DMS79 treated with DMSO at 0.1 percent for 48 hours (cell line): Measurements from ENCODE around the gene RGL4.

Source experiments
- DNase-seq: peaks from one replicate; lab custom pipeline; 2025; lab: John Stamatoyannopoulos, UW

Gene RGL4

GRCh38 chr22:23681026-23681809 lies 9.6 kb upstream of the RGL4 start:
- no peak for DNase-seq

DNA sequence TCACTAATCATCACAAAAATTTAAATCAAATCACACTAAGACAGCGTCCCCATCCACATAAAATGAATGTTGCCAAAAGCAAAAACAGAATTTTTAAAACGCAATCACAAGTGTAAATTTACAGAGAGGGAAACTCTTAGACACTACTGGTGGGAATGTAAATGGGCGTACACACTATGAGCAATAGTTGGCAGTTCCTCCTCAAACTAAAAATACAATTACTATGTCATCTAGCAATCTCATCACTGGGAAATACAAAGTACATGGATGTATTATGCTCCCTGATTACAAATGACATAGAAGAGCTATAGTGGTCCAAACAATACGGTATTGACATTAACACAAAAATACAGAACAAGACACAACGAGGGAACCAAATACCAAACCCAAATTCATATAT lies 8.7 kb upstream of the RGL4 start:
- no peak for DNase-seq

DNA sequence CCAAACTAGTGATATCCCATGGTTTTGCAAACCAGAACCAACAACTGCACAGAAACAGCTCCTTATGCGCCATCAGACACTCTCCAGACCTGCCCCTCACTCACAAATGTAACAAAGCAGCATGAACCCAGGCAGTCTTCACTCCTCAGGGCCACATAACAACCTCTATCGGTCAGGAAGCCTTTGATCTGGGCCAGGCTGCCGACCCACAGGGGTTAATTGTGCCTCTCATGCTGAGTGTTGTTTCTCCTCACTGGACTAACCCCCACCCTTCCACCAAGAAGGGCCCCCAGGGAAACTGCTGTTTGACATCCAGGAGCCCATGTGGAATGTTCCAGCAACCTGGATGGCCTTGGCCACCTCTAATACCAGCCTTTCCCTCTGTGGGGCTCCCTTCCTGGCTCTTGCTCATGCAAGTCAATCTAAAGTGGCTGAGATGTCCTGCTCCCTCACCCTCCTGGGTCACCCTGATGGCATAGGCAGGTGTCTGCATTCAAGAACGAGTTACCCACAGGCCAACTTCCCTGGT lies 7.9 kb upstream of the RGL4 start:
- DNase-seq: no peak

DNA sequence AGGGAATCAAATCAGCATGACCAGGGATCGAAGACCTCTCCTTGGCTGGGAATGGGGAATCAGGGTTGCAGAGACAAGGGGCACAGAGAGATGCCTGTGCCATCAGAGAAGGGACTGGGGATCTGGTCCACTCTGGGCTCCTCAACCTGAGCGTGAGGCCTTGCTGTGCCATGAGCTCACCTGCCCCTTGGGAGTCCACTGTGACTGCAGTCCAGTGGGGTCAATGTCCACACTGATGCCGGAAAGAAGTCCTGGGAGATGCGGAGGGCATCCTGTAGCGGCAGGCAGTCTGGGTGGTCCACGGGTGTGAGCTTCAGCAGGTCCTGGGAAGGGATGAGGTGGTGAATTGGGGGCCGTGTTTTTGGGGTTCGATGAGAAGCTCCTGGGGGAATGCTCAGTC lies 7.3 kb upstream of the RGL4 start:
- DNase-seq: no peak

DNA sequence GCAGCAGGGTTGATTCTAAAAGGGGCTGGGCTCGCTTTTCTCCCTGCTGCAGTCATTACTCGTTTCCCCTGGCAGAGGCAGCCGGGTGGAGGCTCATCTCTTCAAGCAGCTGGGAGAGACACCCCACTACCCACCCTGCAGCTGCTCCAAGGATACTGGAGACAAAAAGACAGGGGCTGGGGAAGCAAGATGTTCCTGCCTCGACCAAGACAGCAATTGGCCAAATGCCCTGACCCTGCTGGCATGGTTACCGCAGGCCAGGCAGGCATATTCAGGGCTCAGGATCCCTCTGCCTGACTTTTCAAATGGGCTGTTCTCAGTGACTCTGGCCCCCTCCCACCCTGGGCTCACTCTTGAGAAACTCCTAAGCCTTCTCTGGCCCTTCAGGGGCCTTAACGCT lies 6.8 kb upstream of the RGL4 start:
- no peak for DNase-seq

DNA sequence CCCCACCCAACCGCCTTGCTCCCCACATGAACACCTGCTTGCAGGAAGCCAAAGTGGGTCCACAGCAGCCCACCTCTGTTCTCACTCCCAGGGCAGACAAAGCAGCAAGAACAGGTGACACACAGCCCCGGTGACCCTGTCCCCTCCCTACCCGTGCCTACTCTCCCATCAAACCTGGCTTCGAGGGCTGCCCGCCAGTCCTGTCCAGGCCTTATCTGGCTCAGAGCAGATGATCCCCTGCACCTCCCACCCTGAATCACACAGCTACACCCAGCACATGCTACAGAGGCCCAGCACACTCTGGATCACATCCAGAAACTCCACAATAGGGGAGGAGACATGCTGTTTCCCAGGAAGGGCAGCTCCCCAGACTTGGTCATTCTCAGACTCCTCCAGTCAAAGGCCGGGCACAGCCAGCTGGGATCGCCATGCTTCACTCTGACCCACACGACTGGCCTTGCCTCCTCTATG lies 6.2 kb upstream of the RGL4 start:
- no peak for DNase-seq

- DNase-seq: no peak
Measured at GRCh38 chr22:23685205-23685784, 5.5 kb upstream of the RGL4 start.

DNA sequence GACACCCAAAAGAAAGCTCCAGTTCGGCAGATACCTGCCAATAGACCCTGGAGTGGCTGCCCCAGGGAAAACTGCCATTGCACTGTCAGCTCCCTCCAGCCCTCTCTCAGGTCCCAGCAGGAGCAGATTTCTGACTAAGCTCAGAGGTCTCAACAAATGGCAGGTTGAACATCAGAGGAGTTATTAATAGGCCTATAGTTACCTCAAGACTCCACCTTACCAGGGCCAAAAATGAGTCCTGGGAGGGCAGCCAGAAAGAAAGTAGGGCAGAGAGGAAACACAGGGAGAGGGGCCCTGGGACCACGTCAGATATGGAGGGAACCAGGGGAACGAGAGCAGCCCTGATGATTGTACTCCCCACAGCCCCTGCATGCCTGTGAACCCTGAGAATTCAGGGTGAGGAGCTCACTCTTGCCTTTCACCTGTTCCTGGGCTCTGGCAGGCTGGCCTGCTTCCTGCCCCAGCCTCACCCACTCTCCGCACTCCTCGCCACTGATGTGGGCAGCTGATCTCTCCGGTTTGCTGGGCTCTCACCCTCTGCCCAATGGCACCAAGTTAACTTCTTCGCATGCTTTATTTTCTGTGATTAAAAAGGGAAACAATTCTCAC lies 4.3 kb upstream of the RGL4 start:
- DNase-seq: no peak

- no peak for DNase-seq
Measured at GRCh38 chr22:23688121-23688520, 2.7 kb upstream of the RGL4 start.

DNA sequence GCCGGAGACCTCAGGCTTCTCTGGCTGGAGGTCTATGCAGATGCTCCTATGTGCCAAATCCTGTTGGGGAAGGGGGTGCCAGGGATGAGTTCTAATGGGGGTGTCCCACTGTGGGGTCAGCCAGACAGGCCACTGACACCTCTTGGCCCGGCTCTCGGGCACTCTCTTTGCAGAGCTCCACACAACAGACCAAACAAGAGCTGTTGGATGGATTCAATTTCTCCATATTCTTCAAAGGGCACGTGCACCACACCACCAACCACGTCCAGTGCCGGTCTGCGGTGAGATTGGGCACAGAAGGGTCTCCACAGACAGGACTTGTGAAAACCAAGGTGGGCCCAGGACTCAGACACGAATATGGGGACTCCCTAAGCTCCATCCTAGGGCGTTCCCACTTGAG lies 2.2 kb upstream of the RGL4 start:
- no peak for DNase-seq

DNA sequence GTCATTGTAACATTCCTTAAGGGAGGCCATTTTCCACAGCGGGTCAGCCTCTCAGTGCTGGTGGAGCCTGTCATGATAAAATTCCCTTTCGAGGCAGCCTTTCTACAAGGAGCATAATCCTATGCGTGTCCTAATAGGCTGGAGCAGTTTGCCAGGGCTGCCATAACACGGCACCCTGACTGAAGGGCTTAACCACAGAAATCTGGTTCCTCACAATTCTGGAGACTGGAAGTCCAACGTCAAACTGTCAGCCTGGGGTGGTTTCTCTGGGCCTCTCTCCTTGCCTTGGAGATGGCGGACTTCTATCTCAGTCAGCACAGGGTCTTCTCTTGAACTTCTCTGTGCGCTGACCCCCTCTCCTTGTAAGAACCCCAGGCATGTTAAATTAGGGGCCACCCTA lies 1.4 kb upstream of the RGL4 start:
- no peak for DNase-seq

- DNase-seq: no peak
Measured at GRCh38 chr22:23691748-23692423, 1.1 kb downstream of the RGL4 start.

GRCh38 chr22:23692598-23693291 lies 1.9 kb downstream of the RGL4 start:
- no peak for DNase-seq

GRCh38 chr22:23693979-23694680 lies 3.3 kb downstream of the RGL4 start:
- no peak for DNase-seq

- DNase-seq: no peak
Measured at GRCh38 chr22:23695141-23695540, 4.3 kb downstream of the RGL4 start.

- DNase-seq: no peak
Measured at GRCh38 chr22:23695571-23696325, 4.9 kb downstream of the RGL4 start.

GRCh38 chr22:23696326-23696851 lies 5.6 kb downstream of the RGL4 start:
- no peak for DNase-seq

- DNase-seq: no peak
Measured at GRCh38 chr22:23697031-23697970, 6.5 kb downstream of the RGL4 start.

- no peak for DNase-seq
Measured at GRCh38 chr22:23698094-23698493, 7.3 kb downstream of the RGL4 start.
